GM19467 (cell line): ENCODE results near the gene SYPL1.
A peak's percentile ranks its signal among the peaks of the same experiment; 100 is the strongest.

Source experiments
- ATAC-seq: cut with Tn5 transposase; IDR thresholded peaks from one replicate; pipeline ENCODE4 v1.9.1; 2021; ENCODE audit warnings: mild to moderate bottlenecking, moderate library complexity; ENCODE audit not compliant: unreplicated experiment

Gene SYPL1

GRCh38 chr7:106122713-106123112, 10.6 kb upstream of the SYPL1 start:
- no peak for ATAC-seq

- ATAC-seq = no peak
These were observed 9.2 kb upstream of the SYPL1 start for GRCh38 chr7:106121189-106121810.

GRCh38 chr7:106120500-106120899, 8.4 kb upstream of the SYPL1 start:
- no peak for ATAC-seq

- no peak for ATAC-seq
These were observed 7.6 kb upstream of the SYPL1 start for GRCh38 chr7:106119719-106120118.

GRCh38 chr7:106117786-106118544, 5.9 kb upstream of the SYPL1 start:
- no peak for ATAC-seq

- no peak for ATAC-seq
These were observed 4.1 kb upstream of the SYPL1 start for GRCh38 chr7:106116161-106116704.

GRCh38 chr7:106114716-106115383, 2.7 kb upstream of the SYPL1 start:
- no peak for ATAC-seq

GRCh38 chr7:106112972-106113421, 885 bp upstream of the SYPL1 start:
- no peak for ATAC-seq

- peak; percentile 30 for ATAC-seq
These were observed 426 bp downstream of the SYPL1 start for GRCh38 chr7:106111655-106112117.

- no peak for ATAC-seq
These were observed 1.0 kb downstream of the SYPL1 start for GRCh38 chr7:106110885-106111654.

GRCh38 chr7:106110238-106110560, 1.9 kb downstream of the SYPL1 start:
- ATAC-seq = no peak

- ATAC-seq = no peak
These were observed 2.4 kb downstream of the SYPL1 start for GRCh38 chr7:106109521-106110237.

- ATAC-seq = no peak
These were observed 3.1 kb downstream of the SYPL1 start for GRCh38 chr7:106108991-106109390.

- no peak for ATAC-seq
These were observed 7.3 kb downstream of the SYPL1 start for GRCh38 chr7:106104721-106105260.

- ATAC-seq = no peak
These were observed 9.6 kb downstream of the SYPL1 start for GRCh38 chr7:106102387-106102966.

- no peak for ATAC-seq
These were observed 10.4 kb downstream of the SYPL1 start for GRCh38 chr7:106101726-106102125.

- ATAC-seq = no peak
These were observed 11.1 kb downstream of the SYPL1 start for GRCh38 chr7:106100863-106101629.

GRCh38 chr7:106099539-106099938, 12.6 kb downstream of the SYPL1 start:
- ATAC-seq = no peak

GRCh38 chr7:106098889-106099288, 13.2 kb downstream of the SYPL1 start:
- ATAC-seq = no peak
